HG02571 (cell line): ENCODE data around the gene PRRT1.
"Not testable (repeated sequence)": the region's sequence is repeated elsewhere in the genome, so short reads cannot be mapped to it uniquely, and the experiment has no call there.

Source experiments
- ATAC-seq: cut with Tn5 transposase; IDR thresholded peaks from one replicate; pipeline ENCODE4 v1.9.1; 2021; ENCODE audit warnings: mild to moderate bottlenecking, moderate library complexity; ENCODE audit not compliant: unreplicated experiment

Gene PRRT1

DNA sequence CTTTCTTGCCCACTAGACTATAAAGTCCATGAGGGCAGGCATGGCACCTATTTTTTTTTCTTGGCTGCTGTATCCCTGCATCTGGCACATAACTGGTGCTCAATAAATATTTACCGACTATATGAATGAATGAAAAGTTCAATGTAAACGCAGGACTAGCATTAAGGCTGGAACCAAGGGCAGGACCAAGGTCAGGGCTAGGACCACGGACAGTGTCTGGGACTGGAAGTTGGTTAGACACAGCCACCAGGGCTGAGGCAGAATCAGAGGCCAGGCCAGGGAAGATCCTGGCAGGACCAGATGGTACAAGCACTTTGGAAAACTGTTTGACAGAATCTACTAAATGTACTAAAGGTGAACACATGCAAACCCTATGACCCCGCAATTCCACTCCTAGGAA, 46.3 kb downstream of the PRRT1 start:
- no peak for ATAC-seq

DNA sequence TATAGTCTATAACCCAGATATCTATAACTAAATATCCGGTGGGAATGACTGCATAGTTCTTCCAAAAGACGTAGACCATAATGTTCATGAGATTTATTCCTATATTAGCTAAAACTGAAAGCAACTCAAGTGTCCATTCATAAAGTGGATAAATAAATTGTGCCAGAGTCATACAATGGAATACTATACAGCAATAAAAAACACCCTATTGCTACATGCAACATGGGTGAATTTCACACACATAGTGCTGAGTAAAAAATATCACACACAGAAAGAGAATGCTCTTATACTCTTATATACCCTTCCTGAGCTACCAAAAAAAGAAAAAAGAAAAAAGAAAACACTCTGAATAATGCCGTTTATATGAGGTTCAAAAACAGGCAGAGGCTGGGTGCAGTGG, 49.5 kb downstream of the PRRT1 start:
- no peak for ATAC-seq

DNA sequence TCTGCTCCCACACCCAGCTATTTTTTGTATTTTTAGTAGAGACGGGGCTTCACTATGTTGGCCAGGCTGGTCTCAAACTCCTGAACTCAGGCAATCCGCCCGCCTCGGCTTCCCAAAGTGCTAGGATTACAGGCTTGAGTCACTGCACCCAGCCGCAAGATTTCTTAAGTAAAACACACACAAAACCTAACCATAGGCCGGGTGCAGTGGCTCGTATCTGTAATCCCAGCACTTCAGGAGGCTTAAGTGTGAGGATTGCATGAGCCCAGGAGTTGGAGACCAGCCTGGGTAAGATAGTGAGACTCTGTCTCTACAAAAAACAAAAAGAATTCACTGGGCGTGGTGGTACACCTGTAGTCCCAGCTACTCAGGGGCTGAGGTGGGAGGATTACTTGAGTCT, 51.5 kb downstream of the PRRT1 start:
- ATAC-seq = not testable (repeated sequence)
